GM21737 (cell line): ENCODE results near the gene SMPD3.

ENCODE experiments used
- ATAC-seq: cut with Tn5 transposase; IDR thresholded peaks from one replicate; pipeline ENCODE4 v1.9.1; 2021; ENCODE audit warnings: mild to moderate bottlenecking, moderate library complexity; ENCODE audit not compliant: unreplicated experiment

SMPD3 gene

DNA sequence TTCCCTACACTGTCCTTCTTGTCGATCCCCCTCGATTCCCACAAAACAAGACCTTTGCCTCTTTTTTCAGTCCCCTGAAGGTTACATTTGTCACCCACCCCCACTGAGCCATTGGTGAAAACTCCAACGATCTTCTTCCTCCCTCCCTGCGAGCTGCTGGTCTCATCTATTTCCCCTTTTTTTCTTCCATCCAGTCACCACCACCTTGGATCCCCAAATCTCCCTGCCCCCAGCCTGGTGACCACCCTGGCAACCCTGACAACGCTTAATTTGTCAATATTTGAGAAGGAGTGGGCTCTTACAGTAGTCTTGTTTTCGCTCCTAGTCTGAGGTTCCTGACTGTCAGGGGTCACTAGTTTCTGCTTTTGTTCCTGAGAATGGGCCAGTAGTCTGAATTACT is 62.9 kb downstream of the SMPD3 start:
- no peak for ATAC-seq

GRCh38 chr16:68384288-68385161 is 63.8 kb downstream of the SMPD3 start:
- ATAC-seq = no peak

DNA sequence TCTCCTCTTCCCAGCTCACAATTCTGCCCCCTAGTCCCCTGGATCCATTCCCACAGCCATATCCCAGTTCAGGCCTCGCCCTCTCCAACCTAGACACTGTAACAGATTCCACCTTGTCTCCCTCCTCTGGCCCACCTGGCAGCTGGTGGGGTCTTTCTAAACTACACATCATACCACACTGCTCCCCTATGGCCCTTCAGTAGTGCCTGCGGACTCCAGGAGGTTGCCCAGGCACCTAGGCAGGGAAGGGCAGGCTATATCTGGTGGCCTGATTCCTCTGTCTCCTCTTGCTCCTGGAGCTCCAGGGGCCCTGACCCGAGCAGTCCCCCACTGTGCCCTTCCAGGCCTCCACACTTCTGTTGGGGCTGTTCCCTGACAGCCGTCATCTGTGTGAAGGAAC is 64.5 kb downstream of the SMPD3 start:
- no peak for ATAC-seq

GRCh38 chr16:68382296-68382718 is 66.0 kb downstream of the SMPD3 start:
- ATAC-seq = no peak

GRCh38 chr16:68381363-68381724 is 67.0 kb downstream of the SMPD3 start:
- no peak for ATAC-seq

- no peak for ATAC-seq
These were observed 67.5 kb downstream of the SMPD3 start for GRCh38 chr16:68380676-68381362.

DNA sequence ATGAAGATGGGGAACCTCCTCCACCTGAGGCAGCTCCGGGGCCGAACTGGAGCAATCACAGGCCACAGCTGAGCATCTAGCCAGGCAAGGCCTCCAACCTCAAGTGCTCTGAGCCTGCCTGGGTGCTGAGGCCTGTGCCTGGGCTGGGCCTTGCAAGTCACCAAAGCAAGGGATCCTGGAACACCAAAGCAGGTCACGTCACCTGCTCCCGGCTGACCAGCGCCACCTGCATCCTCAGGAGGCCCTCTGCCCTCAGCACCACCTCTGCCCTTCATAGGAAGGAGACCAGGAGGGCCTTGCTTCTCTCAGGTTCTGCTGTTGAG is 68.0 kb downstream of the SMPD3 start:
- no peak for ATAC-seq

DNA sequence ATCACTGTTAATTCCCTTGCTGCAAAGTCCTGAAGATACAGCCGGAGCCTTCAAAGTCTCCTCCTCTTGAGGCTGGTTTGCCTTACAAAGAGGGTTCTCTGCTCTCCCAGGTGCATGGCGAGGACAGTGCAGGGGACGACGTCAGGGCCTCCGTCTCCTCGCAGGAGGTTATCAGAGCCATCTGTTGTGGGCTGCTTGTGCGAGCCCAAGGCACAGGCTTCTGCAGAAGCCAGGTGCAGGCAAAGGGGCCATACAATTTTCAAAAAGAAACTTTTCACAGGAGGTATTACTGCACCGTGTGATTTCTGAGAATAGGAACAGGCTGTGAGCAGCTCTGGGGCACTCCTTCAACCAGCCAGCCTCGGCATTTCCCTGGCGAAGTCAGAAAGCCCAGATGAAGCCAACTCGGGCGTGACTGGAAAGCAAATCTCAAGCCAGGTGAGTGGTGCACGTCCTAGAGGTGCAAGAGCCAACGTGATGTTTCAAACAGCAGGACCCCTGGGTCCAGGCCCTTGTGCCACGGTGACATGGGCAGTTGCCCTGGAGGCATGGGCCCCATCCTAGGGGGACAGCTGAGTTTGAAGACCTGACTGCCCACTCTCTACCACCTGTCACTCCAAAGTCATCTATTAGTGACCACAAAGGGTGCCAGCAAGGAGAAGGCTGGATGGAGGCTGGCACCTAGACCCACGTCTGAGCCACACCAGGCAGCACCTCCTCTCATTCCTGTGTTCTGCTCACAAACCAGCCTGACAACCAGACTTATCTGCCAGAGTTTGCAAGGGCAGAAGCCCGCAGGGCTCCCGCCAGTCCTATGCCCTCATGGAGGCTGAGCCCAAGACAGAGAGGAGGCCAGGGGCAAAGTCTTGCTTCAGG is 68.6 kb downstream of the SMPD3 start:
- ATAC-seq = no peak

GRCh38 chr16:68378436-68379415 is 69.6 kb downstream of the SMPD3 start:
- no peak for ATAC-seq

- no peak for ATAC-seq
These were observed 70.5 kb downstream of the SMPD3 start for GRCh38 chr16:68377667-68378393.

DNA sequence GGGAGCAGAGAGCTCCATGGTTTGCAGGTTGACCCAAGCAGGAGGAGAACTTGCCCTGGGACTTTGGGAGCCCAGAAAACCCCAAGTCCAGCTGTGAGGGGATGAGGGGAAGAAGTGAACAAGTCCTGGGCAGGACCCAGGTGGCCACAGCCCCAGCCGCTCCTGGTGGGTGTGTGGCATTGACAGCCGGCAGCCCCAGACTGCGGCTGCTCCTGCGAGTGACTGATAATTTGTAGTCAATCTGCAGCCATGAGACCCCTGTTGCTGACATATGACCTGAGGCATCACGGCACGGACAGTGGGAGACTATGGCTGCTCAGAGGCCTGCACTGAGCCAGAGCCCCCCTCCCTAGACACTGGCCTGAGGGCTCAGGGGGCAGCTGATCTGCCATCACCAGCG is 71.1 kb downstream of the SMPD3 start:
- ATAC-seq = no peak

GRCh38 chr16:68376590-68376989 is 71.7 kb downstream of the SMPD3 start:
- ATAC-seq = no peak

- ATAC-seq = no peak
These were observed 72.3 kb downstream of the SMPD3 start for GRCh38 chr16:68375801-68376536.

DNA sequence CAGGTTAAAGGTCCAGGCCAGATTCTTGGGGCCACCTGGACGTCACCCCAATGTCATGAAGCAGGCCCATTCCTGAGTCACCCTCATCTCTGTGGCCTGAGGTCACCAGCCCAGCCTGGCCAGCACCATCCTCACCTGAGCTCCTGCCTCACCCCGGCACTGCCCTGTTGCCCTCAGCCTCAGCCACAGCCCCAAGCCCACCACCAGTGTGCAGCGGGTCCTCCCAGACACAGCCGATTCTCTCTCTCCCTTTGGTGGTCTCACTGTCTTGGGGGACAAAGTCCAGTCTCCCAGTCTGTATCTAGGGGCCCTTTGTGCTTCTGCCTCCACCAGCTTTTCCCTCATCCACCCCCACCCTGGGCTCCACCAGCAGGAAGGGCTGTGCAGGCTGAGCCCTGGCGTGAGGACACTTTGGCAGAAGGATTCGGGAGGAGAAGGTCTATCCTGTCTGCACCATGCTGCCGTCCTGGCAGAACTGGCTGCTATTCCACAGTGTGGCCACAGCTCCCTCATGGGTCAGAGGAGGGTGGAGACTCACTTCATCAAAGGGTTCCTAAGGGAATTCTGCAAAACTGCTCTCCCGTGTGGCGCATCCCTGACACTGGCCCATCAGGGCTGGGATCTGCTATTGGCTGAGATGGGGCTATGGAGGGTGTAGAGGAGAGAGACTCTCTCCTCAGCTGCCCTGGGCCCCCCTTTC is 73.2 kb downstream of the SMPD3 start:
- no peak for ATAC-seq

GRCh38 chr16:68374246-68374805 is 74.0 kb downstream of the SMPD3 start:
- no peak for ATAC-seq

DNA sequence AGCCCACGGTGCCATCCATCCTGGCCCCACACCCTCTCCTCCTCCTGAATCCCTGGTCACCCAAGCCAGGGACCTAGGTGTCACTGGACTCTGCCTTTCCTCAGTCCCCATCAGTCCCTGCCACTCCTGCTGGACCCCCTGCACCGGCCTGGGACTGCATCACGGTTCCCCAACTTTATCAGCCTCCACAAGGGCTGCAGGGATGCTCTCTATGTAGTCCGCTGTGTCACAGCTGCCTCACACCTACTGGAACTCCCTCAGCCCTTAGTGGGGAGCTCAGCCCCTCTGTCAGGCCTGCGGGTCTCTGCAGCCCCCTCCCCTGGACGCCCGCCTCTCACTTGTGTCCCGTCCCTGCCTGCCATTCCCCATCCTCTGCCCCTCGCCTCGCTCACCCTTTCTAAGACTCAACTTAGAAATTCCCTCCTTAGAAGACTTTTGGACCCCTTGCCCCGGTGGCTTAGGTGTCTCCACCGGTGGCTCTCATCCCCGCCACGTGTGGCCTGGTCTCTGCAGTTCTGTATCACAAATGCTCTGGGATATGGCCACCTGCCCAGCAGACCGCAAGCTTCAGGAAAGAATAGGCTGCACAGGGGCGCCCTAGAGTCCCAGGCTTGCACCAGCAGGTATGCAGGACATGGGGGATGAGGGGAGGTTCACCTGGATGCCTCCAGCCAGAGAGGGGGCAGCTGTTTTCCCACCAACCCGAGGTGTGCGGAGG is 74.6 kb downstream of the SMPD3 start:
- ATAC-seq = no peak

DNA sequence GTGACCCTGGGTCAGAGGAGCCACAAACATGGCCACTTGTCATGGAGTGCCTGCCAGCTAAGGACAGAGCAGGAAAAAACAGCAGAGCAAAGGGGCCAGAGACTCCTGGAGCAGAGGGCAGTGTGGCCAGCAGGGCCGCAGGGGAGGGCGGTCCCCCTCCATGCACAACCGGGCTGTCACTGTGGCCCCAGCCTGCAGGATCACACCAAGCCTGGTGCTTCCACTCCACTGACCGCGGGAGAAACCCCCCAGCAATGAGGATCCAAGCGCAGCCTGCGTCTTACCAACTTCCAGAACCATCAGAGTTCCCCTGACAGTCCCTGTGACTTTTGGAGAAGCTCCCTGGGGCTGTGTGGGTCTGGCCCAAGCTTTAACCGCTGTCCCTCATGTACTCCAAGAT is 75.5 kb downstream of the SMPD3 start:
- ATAC-seq = no peak

- no peak for ATAC-seq
These were observed 76.0 kb downstream of the SMPD3 start for GRCh38 chr16:68372381-68372720.
